WTC11 (cell line): ENCODE results near the gene KIDINS220. TPM values are rescaled to one million over a fixed set of nuclear protein-coding genes. Genes with fewer than 3 reads are reported as not detected.

Experiments
- ATAC-seq: fragments of 200-7000 bp; cut with Tn5 transposase; 2 replicates; pipeline ENCODE4 v1.10.0; 2021; ENCODE audit warnings: mild to moderate bottlenecking, moderate library complexity
- CTCF ChIA-PET: fragments of 300-600 bp; sonication (Branson Sonifier 250); formaldehyde crosslinking; loops from one replicate; lab custom pipeline; 2021; ENCODE audit warnings: antibody characterized with exemption; lab: Charles Lee
- POLR2A ChIA-PET: fragments of 350-600 bp; sonication (Branson Sonifier 250); formaldehyde crosslinking; loops from one replicate; lab custom pipeline; 2021; ENCODE audit warnings: antibody characterized with exemption; lab: Charles Lee
- DNase-seq: peaks from one replicate; pipeline ENCODE4 v3.0.0; 2021; ENCODE audit warnings: low spot score
- H3K27ac Mint-ChIP-seq: 2 replicates; pipeline ENCODE4 v1.8.0; 2021; ENCODE audit warnings: mixed read lengths
- H3K27me3 Mint-ChIP-seq: 2 replicates; pipeline ENCODE4 v1.8.0; 2021; ENCODE audit warnings: low read depth, mild to moderate bottlenecking, moderate library complexity, mixed read lengths
- H3K36me3 Mint-ChIP-seq: 2 replicates; pipeline ENCODE4 v1.8.0; 2021; ENCODE audit warnings: mixed read lengths
- H3K4me1 Mint-ChIP-seq: 2 replicates; pipeline ENCODE4 v1.8.0; 2022; ENCODE audit warnings: mixed read lengths
- H3K4me3 Mint-ChIP-seq: 2 replicates; pipeline ENCODE4 v1.8.0; 2021; ENCODE audit warnings: mild to moderate bottlenecking, moderate library complexity, mixed read lengths
- H3K9me3 Mint-ChIP-seq: 2 replicates; pipeline ENCODE4 v1.8.0; 2021; ENCODE audit warnings: mixed read lengths
- ATF1 ChIP-seq: sonication (generic); formaldehyde crosslinking; IDR thresholded peaks from 2 replicates; pipeline ENCODE4 v1.8.1; 2023; ENCODE audit warnings: mild to moderate bottlenecking, moderate library complexity, missing genetic modification reagents
- CREB1 ChIP-seq: sonication (generic); formaldehyde crosslinking; IDR thresholded peaks from 2 replicates; pipeline ENCODE4 v1.8.0; 2023; ENCODE audit warnings: mild to moderate bottlenecking, missing genetic modification reagents
- CREM ChIP-seq: sonication (generic); formaldehyde crosslinking; IDR thresholded peaks from 2 replicates; pipeline ENCODE4 v1.8.1; 2022; ENCODE audit warnings: mild to moderate bottlenecking, missing genetic modification reagents, moderate library complexity
- ETV6 ChIP-seq: sonication (generic); formaldehyde crosslinking; IDR thresholded peaks from 2 replicates; pipeline ENCODE4 v1.8.1; 2022; ENCODE audit warnings: mild to moderate bottlenecking, missing genetic modification reagents
- HMGA2 ChIP-seq: fragments of 250-450 bp; sonication (Bioruptor Pico); IDR thresholded peaks from 2 replicates; pipeline ENCODE4 v1.4.0; 2021; ENCODE audit warnings: mild to moderate bottlenecking, moderate library complexity
- IRF2 ChIP-seq: sonication (generic); formaldehyde crosslinking; IDR thresholded peaks from 2 replicates; pipeline ENCODE4 v1.8.0; 2022; ENCODE audit warnings: low read depth, missing genetic modification reagents, borderline replicate concordance
- KAT7 ChIP-seq: sonication (generic); formaldehyde crosslinking; IDR thresholded peaks from 2 replicates; pipeline ENCODE4 v1.8.1; 2023; ENCODE audit warnings: missing genetic modification reagents, mild to moderate bottlenecking, borderline replicate concordance
- NR1H2 ChIP-seq: sonication (generic); formaldehyde crosslinking; IDR thresholded peaks from 2 replicates; pipeline ENCODE4 v1.9.0; 2021; ENCODE audit warnings: mild to moderate bottlenecking, moderate library complexity, missing genetic modification reagents
- OVOL2 ChIP-seq: fragments of 250-450 bp; sonication (Bioruptor Pico); IDR thresholded peaks from 2 replicates; pipeline ENCODE4 v1.9.0; 2021; ENCODE audit warnings: mild to moderate bottlenecking, borderline replicate concordance
- TEAD4 ChIP-seq: sonication (generic); formaldehyde crosslinking; IDR thresholded peaks from 2 replicates; pipeline ENCODE4 v1.8.0; 2022; ENCODE audit warnings: mild to moderate bottlenecking, missing genetic modification reagents
- ZNF416 ChIP-seq: fragments of 250-450 bp; sonication (Bioruptor Pico); IDR thresholded peaks from 2 replicates; pipeline ENCODE4 v1.9.0; 2021; ENCODE audit warnings: mild to moderate bottlenecking, inconsistent platforms
- ZNF423 ChIP-seq: fragments of 250-450 bp; sonication (Bioruptor Pico); IDR thresholded peaks from 2 replicates; pipeline ENCODE4 v2.1.2; 2022; ENCODE audit warnings: mild to moderate bottlenecking, moderate library complexity
- total RNA-seq: library from RNA; stranded (reverse); gene quantifications from 3 replicates; pipeline ENCODE4 v1.2.3, GENCODE V29; 2021
- TF ChIP-seq, protein P1 (sequence below): sonication (generic); formaldehyde crosslinking; IDR thresholded peaks from 2 replicates; pipeline ENCODE4 v1.8.0; 2022; ENCODE audit warnings: mild to moderate bottlenecking, missing genetic modification reagents
- TF ChIP-seq, protein P2 (sequence below): fragments of 250-450 bp; sonication (Bioruptor Pico); conservative IDR thresholded peaks from 2 replicates; pipeline ENCODE4 v1.9.0; 2021; ENCODE audit warnings: mild to moderate bottlenecking
- TF ChIP-seq, protein P3 (sequence below): sonication (generic); formaldehyde crosslinking; IDR thresholded peaks from 2 replicates; pipeline ENCODE4 v1.8.0; 2023; ENCODE audit warnings: missing genetic modification reagents
- TF ChIP-seq, protein P4 (sequence below): sonication (generic); formaldehyde crosslinking; IDR thresholded peaks from 2 replicates; pipeline ENCODE4 v1.8.1; 2023; ENCODE audit warnings: mild to moderate bottlenecking, moderate library complexity, missing genetic modification reagents
- TF ChIP-seq, protein P5 (sequence below): fragments of 250-450 bp; sonication (Bioruptor Pico); IDR thresholded peaks from 2 replicates; pipeline ENCODE4 v2.1.2; 2022; ENCODE audit warnings: mild to moderate bottlenecking, moderate library complexity
- TF ChIP-seq, protein P6 (sequence below): sonication (generic); formaldehyde crosslinking; IDR thresholded peaks from 2 replicates; pipeline ENCODE4 v1.8.1; 2022; ENCODE audit warnings: missing genetic modification reagents, borderline replicate concordance
- TF ChIP-seq, protein P7 (sequence below): fragments of 250-450 bp; sonication (Bioruptor Pico); IDR thresholded peaks from 2 replicates; pipeline ENCODE4 v1.9.0; 2021; ENCODE audit warnings: moderate library complexity, mild to moderate bottlenecking, inconsistent platforms, borderline replicate concordance

The KIDINS220 gene
- total RNA-seq, 1 experiment from 2014 or later = 23.9 TPM

DNA sequence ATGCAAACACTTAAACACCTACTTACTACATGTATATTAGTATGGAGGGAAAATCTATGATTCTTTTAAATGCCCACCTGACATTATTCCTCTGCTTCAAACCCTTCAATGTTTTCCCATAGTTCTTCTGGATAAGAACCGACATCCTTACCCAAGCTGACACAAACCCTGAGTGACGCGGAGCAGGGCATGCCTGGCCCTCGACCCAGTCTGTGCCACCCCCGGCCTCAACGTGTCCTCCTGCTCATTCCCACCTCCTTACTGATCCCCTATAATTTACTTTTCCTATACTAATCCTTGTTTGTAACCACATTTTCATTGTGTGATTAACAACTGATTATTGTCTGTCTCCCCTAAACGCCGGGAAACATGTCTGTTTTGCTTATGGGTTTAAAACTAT is 17.5 kb downstream of the KIDINS220 start:
- H3K36me3 Mint-ChIP-seq = peaks cover 6% of the 10 kb centered on the region; the same call in 1 of the 2 replicates
- POLR2A ChIA-PET = no interaction called here
- H3K4me1 Mint-ChIP-seq = no peaks in the 10 kb centered on the region
- no peak for TF ChIP-seq CREB1 (CRISPR knock-in tag)
- TF ChIP-seq, protein P1, sequence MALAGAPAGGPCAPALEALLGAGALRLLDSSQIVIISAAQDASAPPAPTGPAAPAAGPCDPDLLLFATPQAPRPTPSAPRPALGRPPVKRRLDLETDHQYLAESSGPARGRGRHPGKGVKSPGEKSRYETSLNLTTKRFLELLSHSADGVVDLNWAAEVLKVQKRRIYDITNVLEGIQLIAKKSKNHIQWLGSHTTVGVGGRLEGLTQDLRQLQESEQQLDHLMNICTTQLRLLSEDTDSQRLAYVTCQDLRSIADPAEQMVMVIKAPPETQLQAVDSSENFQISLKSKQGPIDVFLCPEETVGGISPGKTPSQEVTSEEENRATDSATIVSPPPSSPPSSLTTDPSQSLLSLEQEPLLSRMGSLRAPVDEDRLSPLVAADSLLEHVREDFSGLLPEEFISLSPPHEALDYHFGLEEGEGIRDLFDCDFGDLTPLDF = no peak
- TF ChIP-seq, protein P2, sequence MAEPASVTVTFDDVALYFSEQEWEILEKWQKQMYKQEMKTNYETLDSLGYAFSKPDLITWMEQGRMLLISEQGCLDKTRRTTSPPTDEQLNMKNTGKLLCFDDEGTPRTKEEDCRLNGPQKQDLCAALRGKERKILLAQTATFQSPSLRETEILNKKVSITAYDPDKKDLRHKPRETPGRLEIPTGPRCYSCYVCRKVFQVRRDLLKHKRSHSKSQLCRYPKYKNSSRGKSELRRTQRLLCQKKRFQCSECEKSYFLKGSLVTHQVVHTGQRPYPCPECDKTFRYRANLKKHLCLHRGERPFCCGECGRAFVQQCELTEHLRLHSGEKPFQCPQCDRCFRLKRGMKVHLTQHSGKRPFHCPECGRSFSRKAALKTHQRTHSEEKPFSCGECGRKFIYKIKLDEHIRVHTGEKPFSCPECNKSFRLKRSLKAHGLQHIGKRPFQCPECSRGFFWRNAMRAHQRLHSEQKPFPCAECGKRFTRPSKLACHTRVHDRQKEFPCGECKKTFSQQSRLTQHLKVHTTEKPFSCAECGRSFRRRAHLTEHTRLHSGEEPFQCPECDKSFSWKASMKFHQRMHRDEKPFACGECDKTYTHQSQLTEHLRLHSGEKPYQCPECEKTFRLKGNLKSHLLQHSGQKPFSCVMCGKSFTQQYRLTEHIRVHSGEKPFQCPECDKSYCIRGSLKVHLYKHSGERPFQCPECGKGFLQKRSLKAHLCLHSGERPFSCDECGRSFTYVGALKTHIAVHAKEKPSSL (CRISPR knock-in tag) = no peak
- TF ChIP-seq OVOL2 = no peak
- no peak for TF ChIP-seq CREM
- TF ChIP-seq KAT7 (CRISPR knock-in tag) = no peak
- TF ChIP-seq TEAD4 (CRISPR knock-in tag) = no peak
- TF ChIP-seq, protein P3, sequence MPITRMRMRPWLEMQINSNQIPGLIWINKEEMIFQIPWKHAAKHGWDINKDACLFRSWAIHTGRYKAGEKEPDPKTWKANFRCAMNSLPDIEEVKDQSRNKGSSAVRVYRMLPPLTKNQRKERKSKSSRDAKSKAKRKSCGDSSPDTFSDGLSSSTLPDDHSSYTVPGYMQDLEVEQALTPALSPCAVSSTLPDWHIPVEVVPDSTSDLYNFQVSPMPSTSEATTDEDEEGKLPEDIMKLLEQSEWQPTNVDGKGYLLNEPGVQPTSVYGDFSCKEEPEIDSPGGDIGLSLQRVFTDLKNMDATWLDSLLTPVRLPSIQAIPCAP (CRISPR knock-in tag) = no peak
- TF ChIP-seq, protein P4, sequence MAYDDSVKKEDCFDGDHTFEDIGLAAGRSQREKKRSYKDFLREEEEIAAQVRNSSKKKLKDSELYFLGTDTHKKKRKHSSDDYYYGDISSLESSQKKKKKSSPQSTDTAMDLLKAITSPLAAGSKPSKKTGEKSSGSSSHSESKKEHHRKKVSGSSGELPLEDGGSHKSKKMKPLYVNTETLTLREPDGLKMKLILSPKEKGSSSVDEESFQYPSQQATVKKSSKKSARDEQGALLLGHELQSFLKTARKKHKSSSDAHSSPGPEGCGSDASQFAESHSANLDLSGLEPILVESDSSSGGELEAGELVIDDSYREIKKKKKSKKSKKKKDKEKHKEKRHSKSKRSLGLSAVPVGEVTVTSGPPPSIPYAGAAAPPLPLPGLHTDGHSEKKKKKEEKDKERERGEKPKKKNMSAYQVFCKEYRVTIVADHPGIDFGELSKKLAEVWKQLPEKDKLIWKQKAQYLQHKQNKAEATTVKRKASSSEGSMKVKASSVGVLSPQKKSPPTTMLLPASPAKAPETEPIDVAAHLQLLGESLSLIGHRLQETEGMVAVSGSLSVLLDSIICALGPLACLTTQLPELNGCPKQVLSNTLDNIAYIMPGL (CRISPR knock-in tag) = no peak
- TF ChIP-seq HMGA2 (CRISPR knock-in tag) = no peak
- TF ChIP-seq, protein P5, sequence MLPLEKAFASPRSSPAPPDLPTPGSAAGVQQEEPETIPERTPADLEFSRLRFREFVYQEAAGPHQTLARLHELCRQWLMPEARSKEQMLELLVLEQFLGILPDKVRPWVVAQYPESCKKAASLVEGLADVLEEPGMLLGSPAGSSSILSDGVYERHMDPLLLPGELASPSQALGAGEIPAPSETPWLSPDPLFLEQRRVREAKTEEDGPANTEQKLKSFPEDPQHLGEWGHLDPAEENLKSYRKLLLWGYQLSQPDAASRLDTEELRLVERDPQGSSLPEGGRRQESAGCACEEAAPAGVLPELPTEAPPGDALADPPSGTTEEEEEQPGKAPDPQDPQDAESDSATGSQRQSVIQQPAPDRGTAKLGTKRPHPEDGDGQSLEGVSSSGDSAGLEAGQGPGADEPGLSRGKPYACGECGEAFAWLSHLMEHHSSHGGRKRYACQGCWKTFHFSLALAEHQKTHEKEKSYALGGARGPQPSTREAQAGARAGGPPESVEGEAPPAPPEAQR (CRISPR knock-in tag) = no peak
- no peak for TF ChIP-seq ZNF416
- no peak for TF ChIP-seq NR1H2 (CRISPR knock-in tag)
- no peak for TF ChIP-seq ATF1 (CRISPR knock-in tag)
- TF ChIP-seq IRF2 (CRISPR knock-in tag) = no peak
- no peak for TF ChIP-seq ETV6
- TF ChIP-seq, protein P6, sequence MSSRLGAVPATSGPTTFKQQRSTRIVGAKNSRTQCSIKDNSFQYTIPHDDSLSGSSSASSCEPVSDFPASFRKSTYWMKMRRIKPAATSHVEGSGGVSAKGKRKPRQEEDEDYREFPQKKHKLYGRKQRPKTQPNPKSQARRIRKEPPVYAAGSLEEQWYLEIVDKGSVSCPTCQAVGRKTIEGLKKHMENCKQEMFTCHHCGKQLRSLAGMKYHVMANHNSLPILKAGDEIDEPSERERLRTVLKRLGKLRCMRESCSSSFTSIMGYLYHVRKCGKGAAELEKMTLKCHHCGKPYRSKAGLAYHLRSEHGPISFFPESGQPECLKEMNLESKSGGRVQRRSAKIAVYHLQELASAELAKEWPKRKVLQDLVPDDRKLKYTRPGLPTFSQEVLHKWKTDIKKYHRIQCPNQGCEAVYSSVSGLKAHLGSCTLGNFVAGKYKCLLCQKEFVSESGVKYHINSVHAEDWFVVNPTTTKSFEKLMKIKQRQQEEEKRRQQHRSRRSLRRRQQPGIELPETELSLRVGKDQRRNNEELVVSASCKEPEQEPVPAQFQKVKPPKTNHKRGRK = no peak
- no peak for TF ChIP-seq ZNF423 (CRISPR knock-in tag)
- TF ChIP-seq, protein P7, sequence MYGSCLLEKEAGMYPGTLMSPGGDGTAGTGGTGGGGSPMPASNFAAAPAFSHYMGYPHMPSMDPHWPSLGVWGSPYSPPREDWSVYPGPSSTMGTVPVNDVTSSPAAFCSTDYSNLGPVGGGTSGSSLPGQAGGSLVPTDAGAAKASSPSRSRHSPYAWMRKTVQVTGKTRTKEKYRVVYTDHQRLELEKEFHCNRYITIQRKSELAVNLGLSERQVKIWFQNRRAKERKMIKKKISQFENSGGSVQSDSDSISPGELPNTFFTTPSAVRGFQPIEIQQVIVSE = no peak
- TF ChIP-seq, all 79 proteins: peak for 0
- DNase-seq = no peak
- Mint-ChIP-seq H3K27ac (no peak overlapping the region), H3K4me3 (no peak overlapping the region), H3K27me3 (no peaks in the 10 kb centered on the region), H3K9me3 (no peaks in the 10 kb centered on the region)
- CTCF ChIA-PET = no interaction called here
- no peak for ATAC-seq
